ENCODE measurements around the gene MEP1B. TPM values are rescaled to one million over a fixed set of nuclear protein-coding genes. Genes with fewer than 3 reads are reported as not detected.

Gene MEP1B
- total RNA-seq, 1 donor from 2014 or later, result 1.7 TPM

DNA sequence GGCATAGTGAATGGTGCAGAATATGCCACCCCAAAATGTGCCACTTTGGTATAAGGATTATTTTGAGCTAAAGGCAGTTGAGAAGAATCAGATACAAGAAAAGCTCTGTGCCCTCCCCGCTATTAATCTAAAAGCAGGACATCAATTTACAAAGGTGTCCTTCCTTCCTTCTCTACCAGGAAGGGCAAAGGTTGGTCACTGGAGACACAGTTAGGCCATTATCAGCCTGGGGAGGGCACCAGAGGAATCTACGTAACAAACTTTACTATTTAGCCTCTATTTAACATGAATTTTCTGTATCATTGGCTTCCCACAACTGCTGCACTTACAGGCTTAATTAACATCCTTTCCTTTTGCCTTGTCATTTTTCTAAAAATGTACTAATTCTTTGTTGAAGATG is 52.6 kb downstream of the MEP1B start:
- Mint-ChIP-seq H3K36me3 (no peaks in the 10 kb centered on the region), H3K27ac (no peak overlapping the region), H3K27me3 (no peaks in the 10 kb centered on the region), H3K4me3 (no peak overlapping the region), H3K4me1 (ENCODE audit: unreplicated experiment) (no peaks in the 10 kb centered on the region), H3K9me3 (no peaks in the 10 kb centered on the region)
- TF ChIP-seq, protein P1, sequence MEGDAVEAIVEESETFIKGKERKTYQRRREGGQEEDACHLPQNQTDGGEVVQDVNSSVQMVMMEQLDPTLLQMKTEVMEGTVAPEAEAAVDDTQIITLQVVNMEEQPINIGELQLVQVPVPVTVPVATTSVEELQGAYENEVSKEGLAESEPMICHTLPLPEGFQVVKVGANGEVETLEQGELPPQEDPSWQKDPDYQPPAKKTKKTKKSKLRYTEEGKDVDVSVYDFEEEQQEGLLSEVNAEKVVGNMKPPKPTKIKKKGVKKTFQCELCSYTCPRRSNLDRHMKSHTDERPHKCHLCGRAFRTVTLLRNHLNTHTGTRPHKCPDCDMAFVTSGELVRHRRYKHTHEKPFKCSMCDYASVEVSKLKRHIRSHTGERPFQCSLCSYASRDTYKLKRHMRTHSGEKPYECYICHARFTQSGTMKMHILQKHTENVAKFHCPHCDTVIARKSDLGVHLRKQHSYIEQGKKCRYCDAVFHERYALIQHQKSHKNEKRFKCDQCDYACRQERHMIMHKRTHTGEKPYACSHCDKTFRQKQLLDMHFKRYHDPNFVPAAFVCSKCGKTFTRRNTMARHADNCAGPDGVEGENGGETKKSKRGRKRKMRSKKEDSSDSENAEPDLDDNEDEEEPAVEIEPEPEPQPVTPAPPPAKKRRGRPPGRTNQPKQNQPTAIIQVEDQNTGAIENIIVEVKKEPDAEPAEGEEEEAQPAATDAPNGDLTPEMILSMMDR (conservative IDR thresholded peaks at IDR 0.05), result no peak
- no peak for DNase-seq (ENCODE audit: extremely low spot score, unreplicated experiment)

DNA sequence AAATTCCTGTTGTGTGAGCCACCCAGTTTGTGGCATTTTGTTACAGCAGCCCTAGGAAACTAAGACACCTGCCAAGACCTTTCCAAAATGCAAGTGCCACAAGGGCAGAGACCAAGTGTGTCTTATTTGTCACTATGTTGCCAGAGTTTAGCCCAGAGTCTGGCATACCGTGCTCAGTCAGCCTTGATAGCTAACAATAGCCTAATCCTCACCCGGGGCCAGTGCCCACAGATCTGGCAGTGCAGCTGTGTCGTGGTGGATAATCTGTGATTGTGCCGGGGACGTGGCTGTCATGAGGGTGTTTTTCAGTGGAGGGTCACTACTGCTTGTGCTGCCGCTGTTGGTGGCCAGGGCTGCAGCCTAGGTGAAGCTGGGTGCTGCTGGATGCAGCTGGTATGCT is 53.5 kb downstream of the MEP1B start:
- no peaks in the 10 kb centered on the region for H3K27me3 Mint-ChIP-seq
- no peak overlapping the region for H3K27ac Mint-ChIP-seq
- no peak for DNase-seq (ENCODE audit: extremely low spot score, unreplicated experiment)
- H3K4me3 Mint-ChIP-seq, result no peak overlapping the region
- no peaks in the 10 kb centered on the region for H3K9me3 Mint-ChIP-seq
- no peaks in the 10 kb centered on the region for H3K36me3 Mint-ChIP-seq
- TF ChIP-seq, protein P1 (conservative IDR thresholded peaks at IDR 0.05), result no peak
- no peaks in the 10 kb centered on the region for H3K4me1 Mint-ChIP-seq (ENCODE audit: unreplicated experiment)

DNA sequence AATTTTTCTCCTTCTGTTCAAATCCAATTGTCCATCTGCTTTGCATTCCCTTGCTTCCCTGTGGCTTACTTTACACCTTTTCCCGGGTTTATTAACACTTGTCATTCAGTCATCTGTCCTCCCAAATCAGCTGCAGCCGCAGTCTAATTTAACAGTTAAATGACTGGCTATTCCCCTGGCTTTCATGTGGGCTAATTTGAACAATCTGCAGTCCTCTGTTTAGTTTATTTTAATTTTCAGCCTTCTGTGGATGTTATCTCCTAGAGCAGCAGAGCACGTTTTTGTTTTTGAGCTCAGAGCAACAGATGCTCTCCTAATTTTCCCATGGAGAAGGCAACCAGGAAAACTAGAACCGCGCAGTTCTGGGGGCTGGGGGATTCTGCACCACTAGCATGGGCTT is 55.0 kb downstream of the MEP1B start:
- Mint-ChIP-seq H3K9me3 (peaks cover 5% of the 10 kb centered on the region), H3K27ac (no peak overlapping the region), H3K4me3 (no peak overlapping the region), H3K36me3 (no peaks in the 10 kb centered on the region), H3K27me3 (no peaks in the 10 kb centered on the region), H3K4me1 (ENCODE audit: unreplicated experiment) (no peaks in the 10 kb centered on the region)
- TF ChIP-seq, protein P1 (conservative IDR thresholded peaks at IDR 0.05), result no peak
- DNase-seq (ENCODE audit: extremely low spot score, unreplicated experiment), result no peak

DNA sequence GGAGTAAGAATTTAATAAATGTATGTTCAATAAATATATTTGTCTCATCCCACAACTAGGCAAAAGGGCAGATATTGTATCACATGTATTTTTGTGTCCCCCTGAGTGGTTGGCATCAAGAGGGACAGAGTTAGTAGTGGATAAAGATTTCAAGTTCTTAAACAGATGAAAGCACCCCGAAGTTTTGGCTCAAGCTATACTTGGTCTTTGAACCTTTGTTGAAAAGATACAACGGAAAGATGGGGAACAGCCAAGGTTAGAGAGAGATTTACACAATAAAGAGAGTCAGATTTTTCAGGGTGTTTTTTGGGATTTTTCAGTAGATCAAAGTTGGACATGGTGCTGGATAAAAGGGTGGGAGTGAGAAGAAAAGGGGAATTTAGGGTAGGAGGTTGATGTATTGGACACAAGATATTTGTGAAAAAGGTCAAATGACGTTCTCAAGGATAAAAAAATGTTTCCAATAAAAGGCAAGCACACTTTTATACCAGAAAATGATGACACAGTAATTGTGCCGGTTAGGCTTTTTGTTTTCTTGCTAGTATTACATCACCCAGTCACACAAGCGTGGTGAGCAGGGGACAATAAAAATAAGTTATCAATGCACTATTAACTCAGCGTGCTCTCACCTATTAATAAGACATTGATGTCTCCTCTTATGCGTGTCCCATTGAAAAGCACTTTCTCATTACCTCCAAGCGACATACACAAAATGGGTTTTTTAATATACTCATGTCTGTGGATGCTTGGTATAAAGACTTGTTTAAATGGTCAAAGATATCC is 59.5 kb downstream of the MEP1B start:
- Mint-ChIP-seq H3K27ac (no peak overlapping the region), H3K27me3 (no peaks in the 10 kb centered on the region), H3K36me3 (no peaks in the 10 kb centered on the region), H3K9me3 (peaks cover 5% of the 10 kb centered on the region), H3K4me1 (ENCODE audit: unreplicated experiment) (no peaks in the 10 kb centered on the region), H3K4me3 (no peak overlapping the region)
- TF ChIP-seq, protein P1 (conservative IDR thresholded peaks at IDR 0.05), result no peak
- no peak for DNase-seq (ENCODE audit: extremely low spot score, unreplicated experiment)

DNA sequence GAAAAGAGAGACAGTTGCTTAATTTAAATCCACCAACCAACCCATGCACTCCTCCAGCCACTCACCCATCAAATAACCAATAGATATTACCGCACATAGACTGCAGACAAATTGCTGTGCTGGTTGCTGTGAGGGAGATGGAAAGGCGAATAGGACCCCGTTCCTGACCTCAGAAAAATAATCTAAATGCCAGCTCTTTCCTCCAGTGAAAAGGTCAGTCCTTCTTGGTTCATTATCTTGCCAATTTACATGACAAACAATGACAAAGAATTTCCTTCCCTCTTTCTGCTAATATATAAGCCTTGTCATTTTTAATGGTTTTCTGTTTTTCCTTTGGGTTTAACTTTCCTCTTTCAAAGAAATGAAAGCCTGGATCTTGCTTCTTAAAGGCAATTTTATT is 61.6 kb downstream of the MEP1B start:
- H3K36me3 Mint-ChIP-seq, result no peaks in the 10 kb centered on the region
- no peak for DNase-seq (ENCODE audit: extremely low spot score, unreplicated experiment)
- H3K4me3 Mint-ChIP-seq, result no peak overlapping the region
- peaks cover 5% of the 10 kb centered on the region for H3K9me3 Mint-ChIP-seq
- no peaks in the 10 kb centered on the region for H3K27me3 Mint-ChIP-seq
- no peaks in the 10 kb centered on the region for H3K4me1 Mint-ChIP-seq (ENCODE audit: unreplicated experiment)
- TF ChIP-seq, protein P1 (conservative IDR thresholded peaks at IDR 0.05), result no peak
- no peak overlapping the region for H3K27ac Mint-ChIP-seq

All from type B pancreatic cell (in vitro differentiated cells).